Neural crest cell (in vitro differentiated cells): ENCODE results near the gene STAMBP. TPM values are rescaled to one million over a fixed set of nuclear protein-coding genes. Genes with fewer than 3 reads are reported as not detected.
"Not testable (repeated sequence)": the region's sequence is repeated elsewhere in the genome, so short reads cannot be mapped to it uniquely, and the experiment has no call there.

ENCODE experiments used
- DNase-seq: peaks from one replicate; pipeline ENCODE4 v3.0.0; 2021; ENCODE audit warnings: low read depth, mixed read lengths, low spot score
- H3K27ac Mint-ChIP-seq: one replicate; pipeline ENCODE4 v1.8.0; 2021; ENCODE audit warnings: mild to moderate bottlenecking, mixed read lengths; ENCODE audit not compliant: unreplicated experiment
- H3K27me3 Mint-ChIP-seq: 2 replicates; pipeline ENCODE4 v1.8.0; 2021; ENCODE audit warnings: low read depth, mild to moderate bottlenecking, mixed read lengths
- H3K36me3 Mint-ChIP-seq: 2 replicates; pipeline ENCODE4 v1.8.0; 2021; ENCODE audit warnings: low read depth, mild to moderate bottlenecking, mixed read lengths
- H3K4me1 Mint-ChIP-seq: 2 replicates; pipeline ENCODE4 v1.8.0; 2021; ENCODE audit warnings: mixed read lengths
- H3K4me3 Mint-ChIP-seq: one replicate; pipeline ENCODE4 v1.8.0; 2021; ENCODE audit warnings: mild to moderate bottlenecking, mixed read lengths
- H3K9me3 Mint-ChIP-seq: 2 replicates; pipeline ENCODE4 v1.8.0; 2021; ENCODE audit warnings: mixed read lengths
- CTCF ChIP-seq: fragments of 200-600 bp; sonication (generic); conservative IDR thresholded peaks from 2 replicates; pipeline ENCODE4 v1.5.0; 2021; ENCODE audit warnings: antibody characterized with exemption, mild to moderate bottlenecking
- total RNA-seq: library from RNA; stranded (reverse); gene quantifications from 2 replicates; pipeline ENCODE4 v1.2.1, GENCODE V29; 2021

Gene STAMBP
- total RNA-seq, 1 donor from 2014 or later: 37.4 TPM

DNA sequence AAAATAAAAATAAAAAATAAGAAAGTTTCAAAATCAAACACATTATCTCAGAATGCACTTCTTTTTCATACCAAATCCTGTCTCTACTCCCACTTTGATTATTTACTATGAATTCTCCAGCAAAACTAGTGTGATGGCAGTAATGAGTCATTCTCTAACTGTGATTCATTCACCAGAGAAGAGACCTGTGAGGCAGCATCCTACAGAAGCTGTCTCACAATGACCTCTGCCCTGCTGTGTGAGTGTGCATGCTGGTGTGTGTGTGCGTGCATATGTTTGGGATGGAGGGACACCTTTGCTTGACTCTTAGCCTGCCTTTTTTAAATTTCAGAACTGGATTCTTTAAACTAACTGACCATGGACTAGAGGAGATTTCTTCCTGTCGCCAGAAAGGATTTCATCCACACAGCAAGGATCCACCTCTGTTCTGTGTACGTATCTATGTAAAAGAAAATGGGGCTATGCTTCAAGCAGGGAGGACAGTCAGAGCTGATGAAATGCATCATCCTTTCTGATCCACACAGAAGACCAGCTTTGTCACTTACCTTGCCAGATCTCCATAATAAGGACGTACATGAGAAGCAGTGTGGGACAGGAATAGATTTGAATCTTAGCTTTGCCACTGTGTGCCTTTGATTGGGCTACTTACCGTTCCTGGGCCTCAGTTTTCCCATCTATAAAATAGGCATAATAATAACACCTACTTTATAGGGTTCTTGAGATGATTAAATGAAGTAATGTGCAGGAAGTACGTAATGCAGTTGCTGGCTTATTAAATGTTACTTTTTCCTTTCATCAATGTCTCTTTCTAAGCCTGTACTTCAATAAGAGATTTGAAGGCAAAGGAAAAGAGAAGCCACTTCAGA, 31.2 kb downstream of the STAMBP start:
- peaks cover 27% of the 10 kb centered on the region for H3K36me3 Mint-ChIP-seq
- peaks cover 3% of the 10 kb centered on the region for H3K4me1 Mint-ChIP-seq
- H3K27ac Mint-ChIP-seq: no peak overlapping the region
- no peak for DNase-seq
- no peak for TF ChIP-seq CTCF
- H3K27me3 Mint-ChIP-seq: no peaks in the 10 kb centered on the region
- no peak overlapping the region for H3K4me3 Mint-ChIP-seq
- no peaks in the 10 kb centered on the region for H3K9me3 Mint-ChIP-seq

- no peak overlapping the region for H3K4me3 Mint-ChIP-seq
- TF ChIP-seq CTCF: no peak
- no peak overlapping the region for H3K27ac Mint-ChIP-seq
- DNase-seq: no peak
- no peaks in the 10 kb centered on the region for H3K9me3 Mint-ChIP-seq
- H3K4me1 Mint-ChIP-seq: peaks cover 3% of the 10 kb centered on the region
- peaks cover 14% of the 10 kb centered on the region for H3K36me3 Mint-ChIP-seq
- no peaks in the 10 kb centered on the region for H3K27me3 Mint-ChIP-seq
These were observed 34.2 kb downstream of the STAMBP start for GRCh38 chr2:73862987-73863386.

DNA sequence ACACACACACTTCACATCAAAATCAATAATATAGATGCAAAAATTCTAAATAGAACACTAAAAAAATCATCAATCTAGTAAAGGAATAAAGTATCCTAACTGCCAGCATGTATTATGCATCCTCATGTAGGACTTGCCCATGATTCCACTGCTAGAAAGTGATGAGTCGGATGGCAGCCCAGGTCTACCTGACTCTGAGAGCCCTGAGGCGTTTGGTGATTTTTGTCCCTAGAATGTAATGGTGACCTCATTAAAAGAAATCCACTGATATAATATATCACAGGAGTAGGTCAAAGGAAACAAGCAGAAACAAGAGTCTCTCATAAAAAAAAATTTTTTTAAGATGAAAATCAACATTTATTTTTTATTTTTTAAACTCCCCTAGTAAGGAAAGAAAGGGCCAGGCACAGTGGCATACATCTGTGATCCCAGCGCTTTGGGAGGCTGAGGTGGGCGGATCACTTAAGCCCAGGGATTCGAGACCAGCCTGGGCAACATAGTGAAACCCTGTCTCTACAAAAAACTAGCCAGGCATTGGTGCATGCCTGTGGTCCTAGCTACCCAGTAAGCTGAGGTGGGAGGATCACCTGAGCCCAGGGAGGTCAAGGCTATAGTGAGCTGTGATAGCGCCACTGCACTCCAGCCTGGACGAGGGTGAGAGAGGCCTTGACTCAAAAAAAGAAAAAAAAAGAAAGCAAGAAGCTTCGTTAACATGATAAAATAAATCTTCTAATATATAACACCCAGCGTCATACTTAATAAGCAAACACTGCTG, 39.6 kb downstream of the STAMBP start:
- H3K9me3 Mint-ChIP-seq: no peaks in the 10 kb centered on the region
- H3K4me3 Mint-ChIP-seq: no peak overlapping the region
- H3K4me1 Mint-ChIP-seq: no peaks in the 10 kb centered on the region
- peak overlapping the region; percentile 61 for H3K27ac Mint-ChIP-seq
- TF ChIP-seq CTCF: no peak
- no peak for DNase-seq
- H3K27me3 Mint-ChIP-seq: no peaks in the 10 kb centered on the region
- H3K36me3 Mint-ChIP-seq: peaks cover 7% of the 10 kb centered on the region

- Mint-ChIP-seq H3K27me3 (no peaks in the 10 kb centered on the region), H3K27ac (no peak overlapping the region), H3K9me3 (no peaks in the 10 kb centered on the region), H3K4me1 (no peaks in the 10 kb centered on the region), H3K4me3 (no peak overlapping the region), H3K36me3 (peaks cover 7% of the 10 kb centered on the region)
- DNase-seq: no peak
- TF ChIP-seq CTCF: no peak
These were observed 41.3 kb downstream of the STAMBP start for GRCh38 chr2:73870084-73870483.

- TF ChIP-seq CTCF: no peak
- Mint-ChIP-seq H3K4me3 (no peak overlapping the region), H3K9me3 (no peaks in the 10 kb centered on the region), H3K36me3 (no peaks in the 10 kb centered on the region), H3K4me1 (no peaks in the 10 kb centered on the region), H3K27me3 (peaks cover 12% of the 10 kb centered on the region), H3K27ac (no peak overlapping the region)
- no peak for DNase-seq
These were observed 48.5 kb downstream of the STAMBP start for GRCh38 chr2:73877071-73877802.

- H3K27me3 Mint-ChIP-seq: peaks cover 16% of the 10 kb centered on the region
- not testable (repeated sequence) for H3K4me3 Mint-ChIP-seq, H3K4me1 Mint-ChIP-seq, DNase-seq, H3K36me3 Mint-ChIP-seq, H3K9me3 Mint-ChIP-seq, H3K27ac Mint-ChIP-seq
These were observed 49.2 kb downstream of the STAMBP start for GRCh38 chr2:73877984-73878383.
